ENCODE measurements around the gene ECM2.

ECM2 gene

GRCh38 chr9:92500725-92501124 lies 35.1 kb downstream of the ECM2 start:
- no peak for DNase-seq (ENCODE audit: low read depth)

- no peak for DNase-seq (ENCODE audit: low read depth)
Measured at GRCh38 chr9:92499701-92500100, 36.1 kb downstream of the ECM2 start.

- no peak for DNase-seq (ENCODE audit: low read depth)
Measured at GRCh38 chr9:92496396-92497176, 39.2 kb downstream of the ECM2 start.

GRCh38 chr9:92494856-92495255 lies 40.9 kb downstream of the ECM2 start:
- DNase-seq (ENCODE audit: low read depth): no peak

- DNase-seq (ENCODE audit: low read depth): no peak
Measured at GRCh38 chr9:92493749-92494387, 41.9 kb downstream of the ECM2 start.

GRCh38 chr9:92492781-92493401 lies 42.9 kb downstream of the ECM2 start:
- no peak for DNase-seq (ENCODE audit: low read depth)

- DNase-seq (ENCODE audit: low read depth): no peak
Measured at GRCh38 chr9:92488681-92489550, 46.9 kb downstream of the ECM2 start.

GRCh38 chr9:92486371-92486770 lies 49.4 kb downstream of the ECM2 start:
- DNase-seq (ENCODE audit: low read depth): no peak

GRCh38 chr9:92484563-92484962 lies 51.2 kb downstream of the ECM2 start:
- DNase-seq (ENCODE audit: low read depth): no peak

GRCh38 chr9:92483627-92484545 lies 51.9 kb downstream of the ECM2 start:
- no peak for DNase-seq (ENCODE audit: low read depth)

- DNase-seq (ENCODE audit: low read depth): no peak
Measured at GRCh38 chr9:92482805-92483204, 53.0 kb downstream of the ECM2 start.

- no peak for DNase-seq (ENCODE audit: low read depth)
Measured at GRCh38 chr9:92482329-92482728, 53.5 kb downstream of the ECM2 start, which contains the start of gene ASPN. Gene ASPN, minus strand, starts transcription at chr9:92482506.

GRCh38 chr9:92480986-92481633 lies 54.7 kb downstream of the ECM2 start:
- no peak for DNase-seq (ENCODE audit: low read depth)

- DNase-seq (ENCODE audit: low read depth): no peak
Measured at GRCh38 chr9:92480291-92480771, 55.5 kb downstream of the ECM2 start.

- DNase-seq (ENCODE audit: low read depth): no peak
Measured at GRCh38 chr9:92479346-92479745, 56.4 kb downstream of the ECM2 start.

- DNase-seq (ENCODE audit: low read depth): no peak
Measured at GRCh38 chr9:92478783-92479182, 57.0 kb downstream of the ECM2 start.

- DNase-seq (ENCODE audit: low read depth): no peak
Measured at GRCh38 chr9:92476962-92477361, 58.8 kb downstream of the ECM2 start.

GRCh38 chr9:92474587-92474986 lies 61.2 kb downstream of the ECM2 start:
- DNase-seq (ENCODE audit: low read depth): no peak

- no peak for DNase-seq (ENCODE audit: low read depth)
Measured at GRCh38 chr9:92468206-92468605, 67.6 kb downstream of the ECM2 start.

GRCh38 chr9:92467511-92467910 lies 68.3 kb downstream of the ECM2 start:
- DNase-seq (ENCODE audit: low read depth): no peak

Measured in HS-27A (cell line).